Neural cell (in vitro differentiated cells): ENCODE results near the gene TEX14. TPM values are rescaled to one million over a fixed set of nuclear protein-coding genes. Genes with fewer than 3 reads are reported as not detected.

ENCODE experiments used
- H2AFZ ChIP-seq: fragments of 200-600, 300-800 bp; sonication (generic), shearing (Covaris generic); 2 replicates; pipeline ENCODE4 v1.6.0; 2014; ENCODE audit warnings: low read depth, mild to moderate bottlenecking, antibody characterized with exemption, low read length, moderate library complexity
- H3F3A ChIP-seq: fragments of 200-600 bp; shearing (Covaris generic); 2 replicates; pipeline ENCODE4 v1.6.1; 2016; ENCODE audit warnings: mild to moderate bottlenecking, moderate library complexity, mixed read lengths, antibody characterized with exemption, low read length; ENCODE audit not compliant: insufficient read depth, poor library complexity, severe bottlenecking
- H3K27ac ChIP-seq: fragments of 200-600, 300-800 bp; sonication (generic), shearing (Covaris generic); 2 replicates; pipeline ENCODE4 v1.5.1; 2014; ENCODE audit warnings: mild to moderate bottlenecking, low read length, moderate library complexity
- H3K27me3 ChIP-seq: fragments of 300-800, 200-600 bp; sonication (generic), shearing (Covaris generic); 2 replicates; pipeline ENCODE4 v1.6.0; 2014; ENCODE audit warnings: mild to moderate bottlenecking, low read depth, low read length, moderate library complexity; ENCODE audit not compliant: insufficient read depth
- H3K36me3 ChIP-seq: fragments of 300-800, 200-600 bp; sonication (generic), shearing (Covaris generic); 2 replicates; pipeline ENCODE4 v1.5.1; 2014; ENCODE audit warnings: mild to moderate bottlenecking, antibody characterized with exemption, low read length, moderate library complexity; ENCODE audit not compliant: insufficient read depth
- H3K4me2 ChIP-seq: fragments of 300-800, 200-600 bp; sonication (generic), shearing (Covaris generic); 2 replicates; pipeline ENCODE4 v1.6.0; 2014; ENCODE audit warnings: mild to moderate bottlenecking, low read length
- H3K4me3 ChIP-seq: fragments of 300-800, 200-600 bp; sonication (generic), shearing (Covaris generic); 2 replicates; pipeline ENCODE4 v1.5.1; 2014; ENCODE audit warnings: mild to moderate bottlenecking, low read length, moderate library complexity
- H3K79me2 ChIP-seq: fragments of 200-600 bp; shearing (Covaris generic); replicated peaks from 2 replicates; pipeline ENCODE4 v1.6.0; 2014; ENCODE audit warnings: mild to moderate bottlenecking, low read length, moderate library complexity; ENCODE audit not compliant: insufficient read depth
- H3K9ac ChIP-seq: fragments of 300-800, 200-600 bp; sonication (generic), shearing (Covaris generic); 2 replicates; pipeline ENCODE4 v1.6.1; 2016; ENCODE audit warnings: mild to moderate bottlenecking, low read length, mixed read lengths
- H3K9me2 ChIP-seq: fragments of 200-600 bp; shearing (Covaris generic); 2 replicates; pipeline ENCODE4 v1.6.1; 2016; ENCODE audit warnings: mild to moderate bottlenecking, low read length, mixed read lengths; ENCODE audit not compliant: insufficient read depth
- H3K9me3 ChIP-seq: fragments of 200-600, 300-800 bp; sonication (generic), shearing (Covaris generic); 2 replicates; pipeline ENCODE4 v1.6.1; 2016; ENCODE audit warnings: mild to moderate bottlenecking, mixed run types, low read length, moderate library complexity, mixed read lengths
- H4K20me1 ChIP-seq: fragments of 200-600 bp; shearing (Covaris generic); 2 replicates; pipeline ENCODE4 v1.6.1; 2016; ENCODE audit warnings: mild to moderate bottlenecking, mixed run types; ENCODE audit not compliant: insufficient read depth
- CTCF ChIP-seq: fragments of 450-650 bp; IDR thresholded peaks from 2 replicates; pipeline ENCODE4 v1.5.1; 2014; ENCODE audit warnings: antibody characterized with exemption, mild to moderate bottlenecking, moderate library complexity; ENCODE audit not compliant: poor library complexity, severe bottlenecking
- EP300 ChIP-seq: fragments of 450-650 bp; conservative IDR thresholded peaks from 2 replicates; pipeline ENCODE4 v1.6.1; 2014; ENCODE audit warnings: antibody characterized with exemption, mild to moderate bottlenecking, moderate library complexity; ENCODE audit not compliant: poor library complexity, severe bottlenecking
- EZH2 ChIP-seq: fragments of 200-600, 300-800 bp; shearing (Covaris generic), sonication (generic); IDR thresholded peaks from 2 replicates; pipeline ENCODE4 v1.6.1; 2014; ENCODE audit warnings: antibody characterized with exemption, low read length, borderline replicate concordance, mild to moderate bottlenecking; ENCODE audit not compliant: insufficient read depth, poor library complexity, severe bottlenecking
- MXI1 ChIP-seq: fragments of 450-650 bp; conservative IDR thresholded peaks from 2 replicates; pipeline ENCODE4 v1.6.1; 2014; ENCODE audit warnings: antibody characterized with exemption, mild to moderate bottlenecking; ENCODE audit not compliant: poor library complexity, severe bottlenecking
- POLR2AphosphoS5 ChIP-seq: IDR thresholded peaks from 2 replicates; pipeline ENCODE4 v1.6.1; 2012
- RAD21 ChIP-seq: fragments of 450-650 bp; conservative IDR thresholded peaks from 2 replicates; pipeline ENCODE4 v1.6.1; 2014; ENCODE audit warnings: antibody characterized with exemption, mild to moderate bottlenecking, moderate library complexity
- REST ChIP-seq: IDR thresholded peaks from 2 replicates; pipeline ENCODE4 v1.6.1; 2012; ENCODE audit warnings: borderline replicate concordance
- SMC3 ChIP-seq: fragments of 450-650 bp; conservative IDR thresholded peaks from 2 replicates; pipeline ENCODE4 v1.6.1; 2014; ENCODE audit warnings: antibody characterized with exemption, mild to moderate bottlenecking, moderate library complexity; ENCODE audit not compliant: poor library complexity
- TAF1 ChIP-seq: IDR thresholded peaks from 2 replicates; pipeline ENCODE4 v1.6.1; 2012; ENCODE audit warnings: low read depth
- polyA plus RNA-seq: library from polyadenylated mRNA; depleted of rRNA; stranded (reverse); fragments of >200 nt; gene quantifications from 2 replicates; pipeline ENCODE4 v1.2.3, GENCODE V29; 2014

TEX14 gene
- polyA plus RNA-seq, 1 donor from 2014 or later, result 1.4 TPM

- no peaks in the 10 kb centered on the region for H3K27me3 ChIP-seq
- no peak for TF ChIP-seq EP300
- no peak for TF ChIP-seq REST
- TF ChIP-seq TAF1, result no peak
- TF ChIP-seq MXI1, result no peak
- TF ChIP-seq RAD21, result no peak
- TF ChIP-seq POLR2AphosphoS5, result no peak
- no peak for TF ChIP-seq CTCF
- no peak for TF ChIP-seq SMC3
- TF ChIP-seq EZH2, result no peak
Observed at GRCh38 chr17:58510075-58510474, 181.8 kb downstream of the TEX14 start.

GRCh38 chr17:58508341-58509067 lies 183.3 kb downstream of the TEX14 start:
- H3K4me3 ChIP-seq, result no peak overlapping the region

More at GRCh38 chr17:58510075-58510474, 181.8 kb downstream of the TEX14 start:
- Histone ChIP-seq H3K4me3 (no peak overlapping the region), H3K36me3 (peaks cover 9% of the 10 kb centered on the region), H3F3A (no peaks in the 10 kb centered on the region), H3K79me2 (peaks cover 37% of the 10 kb centered on the region), H4K20me1 (no peaks in the 10 kb centered on the region), H3K27ac (no peak overlapping the region), H3K9ac (no peak overlapping the region), H3K4me2 (no peak overlapping the region), H2AFZ (no peak overlapping the region), H3K9me3 (no peaks in the 10 kb centered on the region), H3K9me2 (no peaks in the 10 kb centered on the region)

More at GRCh38 chr17:58508341-58509067, 183.3 kb downstream of the TEX14 start:
- Histone ChIP-seq H2AFZ (no peak overlapping the region), H3K27me3 (no peaks in the 10 kb centered on the region), H3K36me3 (peaks cover 9% of the 10 kb centered on the region), H3K4me2 (no peak overlapping the region), H4K20me1 (no peaks in the 10 kb centered on the region), H3K9me2 (no peaks in the 10 kb centered on the region), H3K9me3 (no peaks in the 10 kb centered on the region), H3K27ac (no peak overlapping the region), H3F3A (no peaks in the 10 kb centered on the region), H3K9ac (no peak overlapping the region), H3K79me2 (peaks cover 27% of the 10 kb centered on the region)
- TF ChIP-seq CTCF (no peak), REST (no peak), SMC3 (no peak), RAD21 (no peak), EP300 (no peak), POLR2AphosphoS5 (no peak), TAF1 (no peak), EZH2 (no peak), MXI1 (no peak)
